ENCODE measurements around the gene C6orf89.

C6orf89 gene
- long read RNA-seq, donor 1, full-length matches to known transcripts: 9 of 22 reads
- long read RNA-seq, donor 1, partial matches to known transcripts: 13 of 22 reads
- long read RNA-seq, donor 1, other reads (novel, unspliced or antisense): 0 of 22 reads
- long read RNA-seq, donor 2, partial matches to known transcripts: 0 of 3 reads
- long read RNA-seq, donor 2, other reads (novel, unspliced or antisense): 0 of 3 reads
- long read RNA-seq, donor 3, full-length matches to known transcripts: 8 of 8 reads
- long read RNA-seq, donor 3, partial matches to known transcripts: 0 of 8 reads
- long read RNA-seq, donor 3, other reads (novel, unspliced or antisense): 0 of 8 reads
- long read RNA-seq, donor 4, full-length matches to known transcripts: 10 of 10 reads
- long read RNA-seq, donor 4, partial matches to known transcripts: 0 of 10 reads
- long read RNA-seq, donor 4, other reads (novel, unspliced or antisense): 0 of 10 reads
- long read RNA-seq, donor 5, full-length matches to known transcripts: 9 of 26 reads
- long read RNA-seq, donor 5, partial matches to known transcripts: 17 of 26 reads
- long read RNA-seq, donor 5, other reads (novel, unspliced or antisense): 0 of 26 reads
- long read RNA-seq, donor 6, partial matches to known transcripts: 0 of 4 reads
- long read RNA-seq, donor 6, other reads (novel, unspliced or antisense): 0 of 4 reads
- long read RNA-seq, donor 7, transcript C6orf89-201 (8 exons, 1,309 nt): major isoform, 10 of 10 reads
- long read RNA-seq, donor 7, partial matches to known transcripts: 0 of 10 reads
- long read RNA-seq, donor 7, other reads (novel, unspliced or antisense): 0 of 10 reads
- long read RNA-seq, donor 8, full-length matches to known transcripts: 7 of 7 reads
- long read RNA-seq, donor 8, partial matches to known transcripts: 0 of 7 reads
- long read RNA-seq, donor 8, other reads (novel, unspliced or antisense): 0 of 7 reads

GRCh38 chr6:36885461-36886401 is at the start of gene C6orf89:
Gene C6orf89 (plus strand): TSS chr6:36885952. CDS start chr6:36899445, 13,493 bp downstream.
- peak; percentile 91 for DNase-seq

GRCh38 chr6:36836111-36837021 is 49.4 kb upstream of the C6orf89 start:
- no peak for DNase-seq

GRCh38 chr6:36837022-36837339 is 48.8 kb upstream of the C6orf89 start:
- DNase-seq: no peak

- DNase-seq: no peak
These were observed 48.1 kb upstream of the C6orf89 start for GRCh38 chr6:36837686-36838085.

GRCh38 chr6:36838896-36839748 is 46.6 kb upstream of the C6orf89 start, which contains the start of gene CPNE5:
Gene CPNE5 (minus strand): TSS chr6:36839444. CDS start chr6:36839377, 67 bp downstream.
- DNase-seq: peak; percentile 59

- DNase-seq: peak; percentile 58
These were observed 45.9 kb upstream of the C6orf89 start for GRCh38 chr6:36839749-36840431.

GRCh38 chr6:36840432-36841403 is 45.0 kb upstream of the C6orf89 start:
- peak; percentile 66 for DNase-seq

- no peak for DNase-seq
These were observed 44.0 kb upstream of the C6orf89 start for GRCh38 chr6:36841756-36842155.

- DNase-seq: no peak
These were observed 42.6 kb upstream of the C6orf89 start for GRCh38 chr6:36843170-36843569.

- DNase-seq: no peak
These were observed 41.3 kb upstream of the C6orf89 start for GRCh38 chr6:36844232-36845170.

- DNase-seq: no peak
These were observed 40.5 kb upstream of the C6orf89 start for GRCh38 chr6:36845233-36845632.

- no peak for DNase-seq
These were observed 38.6 kb upstream of the C6orf89 start for GRCh38 chr6:36847152-36847551.

GRCh38 chr6:36847991-36848390 is 37.8 kb upstream of the C6orf89 start:
- DNase-seq: no peak

- peak; percentile 82 for DNase-seq
These were observed 36.9 kb upstream of the C6orf89 start for GRCh38 chr6:36848658-36849441.

- DNase-seq: no peak
These were observed 35.7 kb upstream of the C6orf89 start for GRCh38 chr6:36850021-36850420.

GRCh38 chr6:36851149-36851614 is 34.6 kb upstream of the C6orf89 start:
- DNase-seq: no peak

All from right kidney (tissue), 9 donors.